ENCODE results near the gene PPARG.

GRCh38 chr3:12425850-12426579 lies 137.1 kb downstream of the PPARG start:
- TF ChIP-seq CTCF (IDR thresholded peaks at IDR 0.05): no peak
- TF ChIP-seq POLR2AphosphoS5 (IDR thresholded peaks at IDR 0.05): no peak

All from sigmoid colon (tissue), 4 donors.